ENCODE data around the gene ERGIC3. TPM values are rescaled to one million over a fixed set of nuclear protein-coding genes. Genes with fewer than 3 reads are reported as not detected.

Gene ERGIC3
- total and polyA plus RNA-seq, 2 of the 13 experiments (the other 11 are each of a cell fraction or from before 2014, with no cell fraction given) = 407 to 670 TPM

- no peak; the same call in 1 of the 2 replicates for TF ChIP-seq ZFP37 (CRISPR knock-in tag; IDR thresholded peaks at IDR 0.05; ENCODE audit: borderline replicate concordance)
- TF ChIP-seq TBX2 (CRISPR knock-in tag; IDR thresholded peaks at IDR 0.05; ENCODE audit: borderline replicate concordance) = peak; percentile 94
- TF ChIP-seq HOXA5 (CRISPR knock-in tag; IDR thresholded peaks at IDR 0.05) = peak; percentile 64; the same call in 1 of the 2 replicates
- TF ChIP-seq ZNF256 (CRISPR knock-in tag; conservative IDR thresholded peaks at IDR 0.05) = no peak
- TF ChIP-seq PAWR (CRISPR knock-in tag; IDR thresholded peaks at IDR 0.05; ENCODE audit: borderline replicate concordance) = peak; percentile 30; the same call in 1 of the 2 replicates
- TF ChIP-seq KMT2A (CRISPR knock-in tag; IDR thresholded peaks at IDR 0.05) = peak; percentile 69
- TF ChIP-seq POLR2AphosphoS2 (IDR thresholded peaks at IDR 0.05; ENCODE audit: low read depth, low read length) = no peak
- TF ChIP-seq ZNF207 (IDR thresholded peaks at IDR 0.05; ENCODE audit: borderline replicate concordance) = no peak
- no peak; the same call in 1 of the 2 replicates for TF ChIP-seq TMF1 (CRISPR knock-in tag; IDR thresholded peaks at IDR 0.05; ENCODE audit: low read depth)
- peak; percentile 94 for TF ChIP-seq YEATS2 (CRISPR knock-in tag; IDR thresholded peaks at IDR 0.05; ENCODE audit: borderline replicate concordance)
- TF ChIP-seq RBM22 (optimal IDR thresholded peaks at IDR 0.05; ENCODE audit: low read length) = peak; percentile 28
- peak; percentile 38; the same call in 1 of the 2 replicates for TF ChIP-seq CAMTA2 (CRISPR knock-in tag; IDR thresholded peaks at IDR 0.05; ENCODE audit: borderline replicate concordance)
- TF ChIP-seq RXRA (CRISPR knock-in tag; IDR thresholded peaks at IDR 0.05) = peak; percentile 87
- TF ChIP-seq TOE1 (CRISPR knock-in tag; IDR thresholded peaks at IDR 0.05) = no peak; the same call in 1 of the 2 replicates
- peak; percentile 27; the same call in 1 of the 2 replicates for TF ChIP-seq ZHX2 (IDR thresholded peaks at IDR 0.05; ENCODE audit: low read depth)
- TF ChIP-seq ZHX2 (CRISPR knock-in tag; IDR thresholded peaks at IDR 0.05; ENCODE audit: borderline replicate concordance) = no peak; the same call in 1 of the 2 replicates
- no peak for TF ChIP-seq NFIB (CRISPR knock-in tag; IDR thresholded peaks at IDR 0.05; ENCODE audit: borderline replicate concordance)
- TF ChIP-seq ZNF577 (CRISPR knock-in tag; IDR thresholded peaks at IDR 0.05; ENCODE audit: borderline replicate concordance, low read depth) = no peak; the same call in 1 of the 2 replicates
- TF ChIP-seq PAX8 (CRISPR knock-in tag; IDR thresholded peaks at IDR 0.05; ENCODE audit: borderline replicate concordance) = no peak
- no peak for TF ChIP-seq ZNF3 (CRISPR knock-in tag; IDR thresholded peaks at IDR 0.05)
- 0 out of 2 replicates have a peak, but pooled peaks have one; percentile 36 for TF ChIP-seq ATF7 (IDR thresholded peaks at IDR 0.05)
- TF ChIP-seq ATF7 (CRISPR knock-in tag; IDR thresholded peaks at IDR 0.05) = 0 out of 2 replicates have a peak, but pooled peaks have one; percentile 23
- peak; percentile 85 for TF ChIP-seq KMT2B (CRISPR knock-in tag; IDR thresholded peaks at IDR 0.05)
- TF ChIP-seq ZFY (CRISPR knock-in tag; IDR thresholded peaks at IDR 0.05) = peak; percentile 99
- TF ChIP-seq POLR2AphosphoS5 (IDR thresholded peaks at IDR 0.05; ENCODE audit: low read depth, low read length) = peak; percentile 88
Observed at GRCh38 chr20:35541783-35542662, at the start of gene ERGIC3 (continued).
